NK-92 (cell line): Measurements from ENCODE around the gene MAP9.
"Not testable (repeated sequence)": the region's sequence is repeated elsewhere in the genome, so short reads cannot be mapped to it uniquely, and the experiment has no call there.

ENCODE experiments used
- DNase-seq: peaks from one replicate; lab custom pipeline; 2025; ENCODE audit not compliant: unreplicated experiment; lab: John Stamatoyannopoulos, UW

Gene MAP9

DNA sequence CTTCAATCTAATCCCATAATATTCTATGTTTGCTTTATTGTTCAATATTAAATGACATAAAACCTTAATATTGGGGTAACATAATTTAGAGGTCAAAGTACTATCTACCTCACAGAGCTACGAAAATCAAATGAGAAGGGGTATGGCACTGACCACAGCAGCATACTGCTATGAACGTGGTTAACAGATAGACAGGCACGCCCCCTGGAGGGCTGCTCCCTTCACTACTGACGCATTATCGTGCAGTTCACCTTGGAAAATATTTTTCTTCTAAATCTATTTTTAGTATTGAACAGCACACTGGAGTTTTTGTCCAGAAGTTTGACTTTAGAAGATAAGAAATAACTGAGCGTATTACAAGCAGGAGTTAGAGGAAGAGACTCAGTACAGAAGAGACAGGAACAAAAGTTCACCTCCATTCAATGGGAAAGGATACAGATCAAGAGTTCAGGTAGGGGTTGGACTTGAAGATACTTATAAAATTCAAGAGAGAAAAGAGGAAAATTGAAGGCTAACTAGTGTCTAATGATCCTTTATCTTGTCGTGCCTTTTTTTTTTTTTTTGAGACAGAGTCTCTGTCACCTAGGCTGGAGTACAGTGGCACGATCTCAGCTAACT lies 22.7 kb downstream of the MAP9 start:
- no peak for DNase-seq

DNA sequence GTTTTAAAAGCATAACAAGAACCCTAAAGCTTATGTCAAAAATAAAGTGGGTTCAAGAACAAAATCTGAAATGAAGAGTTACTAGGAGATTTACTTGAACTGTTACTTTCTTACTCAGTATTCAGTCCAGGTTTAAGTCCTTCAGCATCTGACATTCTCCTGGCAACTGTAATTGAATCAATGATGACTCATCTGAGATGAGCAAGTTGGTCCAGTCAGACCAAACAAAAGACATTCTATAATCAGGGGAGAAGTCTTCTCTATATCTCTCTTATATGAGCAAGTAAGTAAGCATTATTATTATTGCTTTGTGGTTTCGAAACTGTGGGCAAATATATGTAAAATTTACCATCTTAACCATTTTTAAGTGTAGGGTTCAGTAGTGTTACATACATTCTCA lies 34.6 kb downstream of the MAP9 start:
- no peak for DNase-seq

DNA sequence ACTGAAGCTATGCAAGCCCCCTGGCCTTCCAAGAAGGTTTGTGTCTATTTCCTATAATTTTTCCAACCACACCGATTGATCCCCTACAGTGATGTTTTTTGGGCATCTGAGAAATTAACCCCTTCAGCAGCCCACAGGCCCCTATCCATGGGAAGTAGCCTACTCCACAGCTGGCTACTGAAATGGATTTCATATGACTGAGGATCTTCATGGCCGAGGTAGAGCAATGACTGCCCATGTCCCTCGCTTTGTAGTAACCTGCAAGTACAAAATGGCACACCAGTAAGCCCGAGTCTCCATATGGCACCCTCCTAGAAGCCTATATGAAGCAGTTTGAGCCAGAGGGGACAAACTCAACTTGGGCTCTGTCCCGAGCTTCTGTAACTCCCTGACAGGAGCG lies 36.8 kb downstream of the MAP9 start:
- no peak for DNase-seq

DNA sequence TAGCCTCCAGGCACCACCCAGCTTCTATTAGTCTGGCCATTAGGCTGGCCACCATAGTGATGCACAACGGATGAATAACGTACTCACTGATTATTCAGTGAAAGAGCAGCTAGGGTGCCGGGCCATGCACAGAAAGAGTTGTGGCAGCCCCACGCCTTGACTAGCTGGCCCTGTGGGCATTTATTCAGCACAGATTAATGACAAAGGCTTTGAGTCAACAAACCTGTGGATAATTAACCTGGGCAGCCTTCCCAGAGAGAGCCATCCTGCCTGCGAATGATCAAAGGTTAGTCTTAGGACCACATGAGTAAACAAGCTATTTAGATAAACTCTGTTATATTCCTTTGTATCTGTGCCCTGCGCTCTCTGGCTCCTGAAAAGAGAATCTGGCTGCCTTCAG lies 37.2 kb downstream of the MAP9 start:
- no peak for DNase-seq

DNA sequence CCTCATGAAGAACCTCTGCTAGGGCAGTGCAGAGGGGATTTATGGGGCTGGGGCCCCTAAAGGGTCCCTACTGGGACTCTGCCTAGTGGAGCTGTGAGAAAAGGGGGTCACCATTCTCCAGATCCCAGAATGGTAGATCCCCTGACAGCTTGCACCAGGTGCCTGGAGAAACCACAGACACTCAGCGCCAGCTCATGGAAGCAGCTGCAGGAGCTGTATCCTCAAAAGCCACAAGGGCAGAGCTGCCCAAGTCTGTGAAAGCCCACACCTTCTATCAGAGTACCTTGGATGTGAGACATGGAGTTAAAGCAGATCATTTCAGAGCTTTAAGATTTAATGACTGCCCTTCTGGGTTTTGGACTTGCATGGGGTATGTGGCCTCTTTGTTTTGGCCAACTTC lies 38.6 kb downstream of the MAP9 start:
- DNase-seq: no peak

DNA sequence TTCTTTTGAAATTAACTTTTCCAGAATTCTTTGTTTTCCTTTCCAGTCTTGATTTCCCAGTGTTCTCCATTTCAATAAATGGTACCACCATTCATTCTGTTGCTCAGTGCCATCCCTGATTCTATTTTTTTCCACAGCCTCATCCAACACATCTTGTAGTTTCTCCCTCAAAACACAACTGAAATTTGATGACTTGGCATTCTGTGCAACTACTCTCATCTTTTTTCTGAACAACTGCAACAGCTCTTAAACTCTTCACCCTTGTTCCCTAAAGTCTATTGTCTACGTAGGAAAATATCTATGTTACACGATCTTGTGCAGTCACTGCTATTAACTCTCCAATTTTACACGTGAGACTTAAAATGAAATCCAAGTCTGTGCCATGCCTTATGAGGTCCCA lies 40.5 kb downstream of the MAP9 start:
- DNase-seq: no peak

DNA sequence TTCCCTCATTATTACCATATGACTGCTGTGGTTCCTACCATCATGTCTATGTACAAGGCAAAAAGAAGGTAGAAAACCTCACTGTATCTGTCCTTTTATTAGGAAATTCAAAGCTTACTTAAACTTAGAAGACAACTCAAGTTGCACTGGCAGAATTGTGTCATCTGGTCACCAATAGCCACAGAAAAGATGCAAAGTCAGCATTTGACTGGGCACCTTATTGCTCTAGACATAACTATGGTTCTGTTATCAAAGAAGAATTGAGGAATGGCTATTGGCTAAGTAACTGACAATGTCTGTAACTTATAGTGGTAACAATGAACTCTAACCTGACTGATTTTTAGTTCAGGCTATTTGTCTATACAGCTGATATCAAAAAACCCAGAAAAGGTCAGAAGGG lies 45.3 kb downstream of the MAP9 start:
- no peak for DNase-seq

DNA sequence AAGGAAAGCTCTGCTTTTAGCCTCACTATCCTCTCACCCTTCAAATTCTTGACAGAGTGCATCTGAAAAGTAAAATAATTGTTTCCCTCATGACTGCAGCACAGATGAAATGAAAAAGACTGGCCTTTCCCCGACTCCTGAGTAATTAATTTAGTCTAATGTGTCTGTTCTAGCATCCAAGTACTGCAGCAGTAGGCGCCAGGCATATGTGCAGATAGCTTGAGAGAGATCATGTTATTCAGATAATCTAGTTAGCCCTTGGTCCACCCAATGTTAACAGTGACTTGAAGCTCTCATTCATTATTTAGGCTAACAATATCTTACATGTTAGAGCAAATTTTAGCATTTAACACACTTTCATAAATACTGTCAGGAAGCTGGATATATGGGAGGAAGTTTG lies 54.0 kb downstream of the MAP9 start:
- DNase-seq: no peak

DNA sequence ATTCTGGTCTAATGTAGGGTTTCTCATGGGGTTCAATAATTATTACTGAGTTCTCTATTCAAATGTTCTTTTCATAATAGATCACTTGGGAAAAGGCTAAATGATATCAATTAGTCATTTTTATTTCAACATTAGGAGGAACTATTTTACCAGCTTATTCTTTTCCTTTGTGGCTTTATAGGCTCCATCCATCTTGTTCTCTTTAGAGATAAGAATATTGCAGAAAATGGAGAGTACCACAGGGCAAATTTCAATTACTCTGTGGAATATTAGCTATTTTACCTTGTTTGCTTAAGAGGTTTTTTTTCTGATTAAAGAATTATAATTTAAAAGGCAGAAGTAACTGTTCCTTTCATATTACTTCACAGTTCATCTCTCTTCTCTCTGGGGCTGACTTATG lies 55.8 kb downstream of the MAP9 start:
- no peak for DNase-seq

DNA sequence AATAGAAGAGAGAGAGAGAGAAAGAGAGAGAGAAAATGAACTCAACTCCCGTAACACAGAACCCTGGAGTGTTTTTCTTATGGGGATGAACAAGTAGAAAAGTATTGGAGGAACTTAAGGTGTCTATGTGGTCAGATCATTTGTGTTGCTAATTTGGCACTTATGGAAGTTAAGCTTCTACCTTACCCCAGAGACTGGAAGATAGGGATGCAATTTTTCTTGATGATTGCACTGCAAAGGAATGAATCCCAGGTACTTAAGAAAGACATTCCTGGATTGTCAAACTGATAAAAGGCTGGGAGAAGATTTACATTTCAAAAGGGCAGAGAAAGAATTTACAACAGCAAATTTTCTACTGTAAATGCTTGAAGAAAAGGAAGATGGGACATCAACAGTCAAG lies 57.2 kb downstream of the MAP9 start:
- no peak for DNase-seq

DNA sequence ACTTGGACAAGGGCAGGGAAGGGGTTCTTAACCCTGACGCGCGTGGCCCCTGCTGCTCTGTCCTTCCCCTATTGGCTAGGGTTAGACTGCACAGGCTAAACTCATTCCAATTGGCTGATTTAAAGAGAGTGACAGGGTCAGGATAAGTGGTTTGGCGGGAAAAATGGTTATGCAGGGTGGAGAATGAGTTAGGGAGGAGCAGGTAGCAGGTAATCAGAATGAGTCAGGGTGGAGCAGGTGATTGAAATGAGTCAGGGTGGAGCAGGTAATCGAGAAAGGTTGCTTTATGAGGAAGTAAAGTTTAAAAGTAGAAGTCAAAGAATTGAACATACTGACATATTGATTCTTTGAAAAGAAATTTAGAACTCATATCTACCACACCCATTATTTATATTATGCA lies 64.7 kb downstream of the MAP9 start:
- not testable (repeated sequence) for DNase-seq

DNA sequence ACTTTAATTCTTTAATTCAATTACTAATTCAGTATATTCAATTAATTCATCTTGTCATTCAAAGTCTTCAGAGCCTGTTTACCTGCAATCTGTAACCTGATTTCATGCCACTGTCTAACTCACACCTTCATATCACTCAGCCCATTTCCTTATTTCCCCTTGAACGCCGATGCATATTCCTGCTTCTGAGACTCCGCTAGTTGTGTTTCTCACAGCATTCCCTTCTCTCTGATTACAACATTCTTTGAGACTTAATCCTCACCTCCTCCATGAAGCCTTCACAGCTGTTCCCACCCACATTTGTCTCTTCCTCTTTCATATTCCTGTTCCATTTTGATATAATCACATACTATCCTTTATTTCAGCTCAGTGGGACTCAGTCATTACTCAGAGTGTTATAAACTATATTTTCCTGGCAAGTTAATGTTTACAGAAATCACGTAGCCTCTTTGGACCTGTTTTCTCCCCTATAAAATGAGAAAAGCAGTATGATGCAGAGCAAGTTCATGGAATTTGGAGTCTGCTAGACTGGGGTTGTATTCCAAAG lies 69.0 kb downstream of the MAP9 start:
- no peak for DNase-seq

DNA sequence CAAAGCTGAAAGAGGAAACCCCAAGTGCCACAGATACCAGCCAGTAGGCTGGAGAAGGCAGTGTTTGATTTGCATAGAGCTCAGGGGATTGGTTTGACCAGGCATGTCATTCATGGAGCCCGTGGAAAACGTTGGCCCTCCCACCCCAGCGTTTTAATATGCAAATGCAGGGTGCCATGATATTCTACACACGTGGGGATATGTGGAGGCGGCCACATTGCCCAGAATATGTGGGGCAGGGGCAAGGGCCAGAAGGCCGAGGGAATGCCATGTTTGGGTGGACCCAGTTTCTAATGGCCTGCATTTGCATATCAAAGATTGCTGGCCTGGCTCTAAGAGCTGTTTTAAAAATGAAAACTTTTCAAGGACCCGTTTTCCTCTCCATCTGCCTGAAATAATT lies 71.1 kb downstream of the MAP9 start:
- no peak for DNase-seq

DNA sequence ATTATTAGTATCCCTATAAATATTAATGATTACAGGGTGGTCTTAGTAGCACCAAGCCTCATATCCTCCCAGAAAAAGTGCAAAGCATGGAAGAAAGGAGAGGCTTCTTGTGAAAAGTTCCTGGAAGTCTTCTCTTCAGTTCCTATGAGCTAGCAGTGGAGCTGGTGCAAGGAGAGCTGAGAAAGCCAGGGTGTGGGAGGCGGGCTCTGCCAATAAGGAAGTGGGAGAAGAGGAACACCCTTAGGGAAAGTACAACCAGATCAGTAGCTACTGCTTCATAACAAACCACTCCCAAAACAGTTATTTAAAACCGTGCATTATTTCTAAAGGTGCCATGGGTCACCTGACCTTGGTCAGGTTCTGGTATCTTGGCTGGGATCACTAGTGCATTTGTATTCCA lies 72.4 kb downstream of the MAP9 start:
- no peak for DNase-seq

DNA sequence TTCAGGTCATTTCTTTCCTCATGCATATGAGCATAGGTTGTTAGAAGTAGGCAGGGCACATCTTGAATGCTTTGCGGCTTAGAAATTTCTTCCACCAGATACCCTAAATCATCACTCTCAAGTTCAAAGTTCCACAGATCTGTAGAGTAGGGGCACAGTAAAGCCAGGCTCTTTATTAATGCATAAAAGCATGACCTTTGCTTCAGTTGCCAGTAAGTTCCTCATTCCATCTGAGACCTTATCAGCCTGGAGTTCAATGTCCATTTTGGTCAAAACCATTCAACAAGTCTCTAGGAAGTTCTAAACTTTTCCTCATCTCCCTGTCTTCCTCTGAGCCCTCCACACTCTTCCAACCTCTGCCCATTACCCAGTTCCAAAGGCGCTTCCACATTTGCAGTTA lies 77.7 kb downstream of the MAP9 start:
- DNase-seq: no peak
